Measurements from ENCODE around the gene SNRPB.

The SNRPB gene

DNA sequence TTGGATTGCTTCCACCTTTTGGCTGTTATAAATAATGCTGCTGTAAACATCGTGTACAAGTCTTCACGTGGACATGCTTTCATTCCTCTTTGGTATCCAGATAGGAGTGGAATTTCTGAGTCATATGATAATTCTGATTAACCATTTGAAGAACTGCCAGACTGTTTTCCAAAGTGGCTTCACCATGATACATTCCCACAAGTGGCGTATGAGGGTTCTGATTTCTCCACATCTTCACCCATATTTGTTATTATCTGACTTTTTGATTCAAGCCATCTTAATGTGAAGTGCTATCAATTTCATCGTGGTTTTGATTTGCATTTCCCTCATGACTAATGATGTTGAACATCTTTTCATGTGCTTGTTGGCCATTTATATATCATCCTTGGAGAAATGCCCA, 2.9 kb upstream of the SNRPB start:
- DNase-seq = no peak

DNA sequence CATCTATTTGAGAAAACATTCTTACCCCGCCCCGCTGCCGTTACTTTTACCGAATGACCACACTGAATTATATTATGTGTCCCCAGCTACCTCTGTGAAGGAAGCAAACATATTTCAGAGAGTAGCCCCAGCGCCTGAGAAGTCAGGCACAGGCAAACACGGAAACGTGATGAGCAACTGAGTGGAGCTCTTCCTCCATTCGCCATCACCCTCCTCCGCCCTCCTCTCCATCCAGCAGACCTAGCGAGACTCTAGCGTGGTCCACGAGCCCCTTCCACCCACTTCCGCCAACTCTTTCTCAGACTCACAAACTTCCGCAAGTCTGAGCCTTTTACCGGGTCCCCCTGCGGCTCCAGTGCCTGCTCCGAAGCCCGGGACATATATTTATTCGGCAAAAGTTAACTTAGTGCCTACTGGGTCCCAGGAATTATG, 582 bp downstream of the SNRPB start:
- DNase-seq = peak; percentile 41

DNA sequence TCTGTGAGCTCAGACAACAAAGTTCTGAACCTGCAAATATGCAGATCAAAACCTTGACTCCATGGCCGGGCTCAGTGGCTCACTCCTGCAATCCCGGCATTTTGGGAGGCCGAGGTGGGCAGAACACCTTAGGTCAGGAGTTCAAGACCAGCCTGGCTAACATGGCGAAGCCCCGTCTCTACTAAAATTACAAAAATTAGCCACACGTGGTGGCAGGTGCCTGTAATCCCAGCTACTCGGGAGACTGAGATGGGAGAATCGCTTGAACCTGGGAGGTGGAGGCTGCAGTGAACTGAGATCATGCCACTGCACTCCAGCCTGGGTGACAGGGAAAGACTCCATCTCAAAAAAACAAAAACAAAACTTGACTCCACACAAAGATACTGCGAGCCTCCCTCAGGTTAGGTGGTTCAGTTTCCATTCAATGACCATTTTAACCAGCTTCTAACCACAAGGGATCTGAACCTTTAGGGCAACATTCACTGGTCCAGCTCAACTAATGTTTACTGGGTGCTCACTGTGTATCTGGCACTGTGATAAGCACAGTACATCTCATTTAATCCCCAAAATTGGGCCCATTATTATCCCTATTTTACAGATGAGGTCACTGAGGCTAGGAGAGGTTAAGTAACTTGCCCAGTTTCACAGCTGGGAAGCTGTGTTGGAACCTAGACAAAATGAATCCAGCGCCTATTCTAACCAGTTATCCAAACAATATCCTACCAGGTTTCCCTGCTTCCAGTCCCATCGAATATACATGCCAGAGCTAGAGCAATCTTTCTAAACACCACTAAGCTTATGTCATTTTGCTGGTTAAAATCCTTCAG, 1.8 kb downstream of the SNRPB start:
- DNase-seq = no peak

GRCh38 chr20:2467412-2467811, 3.2 kb downstream of the SNRPB start:
- no peak for DNase-seq

DNA sequence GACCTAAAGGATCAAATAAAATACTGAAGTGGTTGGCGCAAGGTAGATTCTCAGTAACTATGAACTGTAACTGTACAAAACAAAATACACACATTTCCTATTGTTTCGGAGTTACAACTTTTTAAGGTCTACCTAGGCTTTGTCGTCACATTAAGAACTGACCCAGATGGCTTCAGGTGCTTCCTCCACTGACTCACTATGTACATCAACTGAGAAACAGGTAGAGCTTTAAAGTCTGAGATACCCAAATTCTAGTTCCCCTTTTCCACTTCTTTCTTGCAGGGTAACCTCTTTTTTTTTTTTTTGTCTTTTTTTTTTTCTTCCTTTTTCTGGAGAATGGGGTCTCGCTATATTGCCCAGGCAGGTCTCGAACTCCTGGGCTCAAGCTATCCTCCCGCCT, 5.5 kb downstream of the SNRPB start:
- DNase-seq = no peak

DNA sequence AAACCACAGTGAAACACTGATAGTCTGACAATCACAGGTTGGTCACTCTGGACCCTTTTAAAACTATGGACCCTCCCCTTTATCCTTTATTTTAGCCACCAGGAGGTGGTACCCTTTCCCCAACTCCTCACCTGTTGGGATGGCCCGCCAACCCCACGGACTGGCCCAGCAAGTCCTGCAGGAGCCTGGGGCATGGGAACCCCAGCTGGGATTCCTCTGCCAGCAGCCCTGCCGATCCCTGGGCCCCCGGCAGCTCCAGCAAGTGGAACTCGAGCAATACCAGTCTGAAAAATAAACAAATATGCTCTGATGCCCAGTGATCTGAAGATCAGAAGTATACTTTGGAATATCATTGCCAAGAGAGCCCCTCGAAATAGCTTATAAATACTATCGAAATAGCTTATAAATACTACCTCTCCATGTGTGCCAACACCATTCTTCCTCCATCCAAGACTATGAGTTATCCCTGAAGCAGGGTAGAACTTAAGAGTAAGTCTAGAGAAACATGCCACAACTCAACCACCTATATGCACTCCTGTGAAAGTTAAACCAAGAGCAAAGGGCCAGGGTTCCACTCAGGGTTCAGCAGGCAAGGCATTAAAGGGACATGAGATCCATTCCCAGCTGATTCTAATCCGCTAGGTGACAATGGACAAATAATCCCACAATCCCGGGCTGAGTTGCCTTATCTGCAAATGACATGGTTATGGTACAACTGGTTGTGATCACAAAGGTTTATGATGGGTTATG, 6.8 kb downstream of the SNRPB start:
- DNase-seq = no peak

DNA sequence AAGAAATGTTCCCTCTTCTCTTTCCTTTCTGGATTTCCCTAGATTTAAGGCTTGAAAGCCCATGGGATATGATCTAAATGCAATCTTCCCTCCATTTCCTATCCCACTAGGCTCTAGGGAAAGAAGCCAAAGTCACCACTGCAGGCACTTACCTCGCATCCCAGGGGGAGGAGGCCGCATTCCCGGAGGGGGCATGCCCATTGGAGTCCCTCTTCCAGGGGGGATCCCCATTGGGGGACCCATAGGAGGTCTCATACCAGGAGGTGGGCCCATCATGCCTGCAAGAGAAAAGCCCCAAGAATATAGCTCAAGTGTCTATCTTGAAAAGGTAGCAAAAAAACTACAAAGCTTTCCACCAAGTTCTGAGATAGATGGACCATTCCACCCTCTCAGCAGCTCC, 8.1 kb downstream of the SNRPB start:
- no peak for DNase-seq

GRCh38 chr20:2460752-2461424, 9.7 kb downstream of the SNRPB start:
- no peak for DNase-seq

GRCh38 chr20:2459981-2460751, 10.4 kb downstream of the SNRPB start:
- DNase-seq = no peak

DNA sequence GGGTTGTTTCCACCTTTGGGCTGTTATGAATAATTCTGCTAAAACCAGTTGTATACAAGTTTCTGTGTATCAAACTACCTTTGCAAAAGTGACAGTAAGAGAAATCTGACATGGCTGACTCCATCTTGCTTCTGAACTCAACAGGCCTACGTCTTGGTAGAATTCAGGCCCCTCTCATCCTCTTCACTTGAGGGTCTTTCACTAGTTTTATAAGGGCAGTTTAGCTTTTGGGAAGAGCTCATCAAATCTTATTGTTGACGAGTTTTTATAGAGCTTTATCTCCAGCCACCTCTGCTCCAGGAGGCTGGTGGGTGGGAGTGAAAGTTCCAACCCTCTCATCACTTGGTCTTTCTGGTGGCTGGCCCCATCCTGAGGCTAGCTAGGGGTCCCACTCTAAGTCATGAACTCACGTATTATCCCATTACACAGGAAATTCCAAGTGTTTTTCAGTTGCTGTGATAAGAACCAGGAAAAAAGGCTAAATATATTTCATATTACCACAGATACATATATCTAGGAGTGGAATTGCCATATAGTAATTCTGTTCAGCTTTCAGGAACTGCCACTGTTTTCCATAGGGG, 11.6 kb downstream of the SNRPB start:
- no peak for DNase-seq

DNA sequence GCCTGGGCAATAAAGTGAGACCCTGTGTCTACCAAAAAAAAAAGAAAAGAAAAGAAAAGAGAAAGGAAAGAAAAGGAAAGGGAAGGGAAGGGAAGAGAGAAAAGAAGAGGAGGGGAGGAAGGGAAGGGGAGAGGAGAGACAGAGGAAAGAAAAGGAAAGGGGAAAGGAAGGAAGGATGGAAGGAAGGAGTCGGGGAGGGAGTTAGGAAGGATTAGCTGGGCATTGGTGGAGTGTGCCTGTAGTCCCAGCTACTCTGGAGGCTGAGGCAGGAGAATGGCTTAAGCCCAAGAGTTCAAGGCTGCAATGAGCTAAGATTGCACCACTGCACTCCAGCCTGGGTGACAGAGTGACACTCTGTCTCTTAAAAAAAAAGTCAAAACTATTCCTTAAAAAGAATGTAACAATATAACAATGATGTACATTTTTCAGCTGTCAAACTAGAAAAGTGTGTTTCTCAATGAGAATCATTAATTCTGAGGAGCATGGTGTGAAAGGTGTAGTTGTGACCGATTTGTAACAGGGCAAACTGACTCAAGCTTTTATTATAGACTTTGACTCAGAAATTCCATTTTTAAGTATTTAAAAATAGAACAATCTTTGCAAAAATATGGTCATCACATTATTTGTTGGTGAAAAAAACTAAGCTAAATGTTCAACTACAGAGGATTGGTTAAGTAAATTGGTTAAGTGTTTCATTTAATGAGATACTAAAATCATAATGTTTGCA, 14.7 kb downstream of the SNRPB start:
- DNase-seq = no peak

DNA sequence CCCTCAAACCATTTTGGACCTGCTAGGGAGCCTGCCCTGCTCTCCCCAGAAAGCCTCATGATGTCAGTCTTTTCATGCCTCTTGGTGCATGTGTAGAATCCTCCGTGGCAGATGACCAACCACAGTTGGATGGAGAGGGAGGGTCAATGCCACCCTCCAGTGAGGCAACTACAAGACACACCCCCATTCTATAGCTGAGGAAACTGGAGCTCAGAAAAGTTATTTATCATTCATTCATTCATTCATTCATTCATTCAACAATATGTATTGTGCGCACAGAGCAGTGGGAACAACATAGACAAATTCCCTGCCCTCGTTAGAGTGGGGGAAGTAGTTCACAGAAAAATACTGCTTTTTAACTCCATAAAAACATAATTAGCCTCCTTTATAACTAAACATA, 16.8 kb downstream of the SNRPB start:
- DNase-seq = no peak

DNA sequence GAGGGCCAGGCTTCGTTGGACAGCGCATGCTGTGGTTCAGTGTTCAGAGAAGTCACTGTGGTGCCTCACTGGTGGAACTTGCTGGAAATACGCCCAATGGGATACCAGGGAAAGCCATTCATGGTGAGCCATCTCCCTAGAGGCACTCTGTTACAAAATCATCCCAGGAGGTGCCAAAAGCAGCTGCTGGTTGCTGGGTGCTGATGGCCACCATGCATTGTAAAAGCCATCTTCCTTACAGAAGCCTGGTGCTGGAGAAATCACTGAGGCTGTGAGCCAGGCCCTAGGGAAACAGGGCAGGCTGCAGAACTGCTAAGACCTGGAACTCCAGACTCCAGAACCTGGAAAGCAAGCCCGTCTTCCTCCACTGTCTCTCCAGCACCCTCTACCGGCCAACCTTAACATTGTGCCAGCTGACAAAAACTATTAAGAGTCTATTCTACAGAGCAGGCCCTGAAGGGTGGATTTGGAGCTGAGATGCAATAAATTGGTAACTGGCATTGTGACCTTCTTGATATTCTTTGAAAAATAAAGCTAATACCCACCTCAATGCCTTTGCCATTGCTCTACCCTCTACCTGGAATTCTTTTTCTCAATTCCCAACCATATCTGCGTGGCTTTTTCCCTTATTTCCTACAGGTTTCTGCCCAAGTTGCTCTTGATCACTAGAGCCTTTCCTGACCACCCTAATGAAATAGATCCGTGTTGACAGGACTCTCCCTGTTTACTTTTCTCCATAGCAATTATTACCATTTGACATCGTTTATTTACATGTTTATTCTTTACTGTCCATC, 18.5 kb downstream of the SNRPB start:
- DNase-seq = peak; percentile 29

DNA sequence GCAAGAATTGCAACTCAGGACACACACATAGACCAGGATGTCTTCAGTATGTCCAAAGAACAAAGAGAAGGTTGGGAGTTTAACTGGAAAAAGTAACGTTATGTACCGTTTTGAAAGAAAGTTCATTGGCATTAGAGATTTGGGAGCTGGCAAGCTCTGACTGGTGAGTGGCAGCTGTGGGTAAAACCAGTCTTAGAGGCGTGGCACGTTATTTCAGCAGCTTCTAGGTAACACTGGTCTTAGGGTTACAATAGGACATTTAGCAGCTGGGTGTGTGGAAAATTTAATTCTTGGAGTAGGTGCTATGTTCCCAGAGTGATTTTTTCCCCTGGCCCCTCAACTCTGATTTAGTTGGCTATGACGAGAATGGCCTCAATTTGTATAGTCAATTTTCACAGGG, 19.2 kb downstream of the SNRPB start:
- DNase-seq = no peak

DNA sequence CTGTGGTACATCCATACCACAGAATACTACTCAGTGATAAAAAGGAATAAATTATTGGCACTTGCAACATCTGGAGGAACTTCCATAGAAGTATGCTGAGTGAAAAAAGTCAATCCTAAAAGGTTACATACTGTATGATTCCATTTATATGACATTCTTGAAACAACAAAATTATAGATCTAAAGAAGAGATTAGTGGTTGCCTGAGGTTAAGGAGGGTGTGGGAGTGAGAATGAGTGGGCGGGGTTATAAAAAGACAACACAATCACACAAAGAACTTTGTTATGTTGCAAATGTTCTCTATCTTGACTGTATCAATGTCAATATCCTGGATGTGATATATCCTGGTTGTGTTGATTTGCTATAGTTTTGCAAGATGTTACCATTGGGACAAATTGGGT, 21.2 kb downstream of the SNRPB start:
- DNase-seq = no peak

- no peak for DNase-seq
These were observed 23.7 kb downstream of the SNRPB start for GRCh38 chr20:2446845-2447244.

DNA sequence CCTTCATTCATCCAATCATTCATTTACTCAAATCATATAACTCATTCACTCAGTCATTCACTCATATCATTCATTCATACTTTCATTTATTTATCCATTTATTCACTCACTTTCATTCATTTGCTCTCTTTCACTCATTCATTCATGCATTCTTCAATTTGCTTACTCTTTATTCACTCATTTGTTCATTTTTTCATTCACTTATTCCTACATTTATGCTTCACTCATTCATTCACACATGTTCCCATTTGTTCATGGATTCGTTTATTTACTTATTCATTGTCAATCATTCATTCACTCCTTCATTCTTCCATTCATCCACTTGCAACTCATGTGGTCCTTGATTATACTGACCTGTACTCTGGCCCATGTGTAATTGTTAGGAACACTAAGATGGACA, 39.4 kb downstream of the SNRPB start:
- no peak for DNase-seq

- no peak for DNase-seq
These were observed 40.1 kb downstream of the SNRPB start for GRCh38 chr20:2430538-2430937.

GRCh38 chr20:2429051-2429450, 41.5 kb downstream of the SNRPB start:
- no peak for DNase-seq

GRCh38 chr20:2421247-2421646, 49.3 kb downstream of the SNRPB start:
- DNase-seq = no peak

DNA sequence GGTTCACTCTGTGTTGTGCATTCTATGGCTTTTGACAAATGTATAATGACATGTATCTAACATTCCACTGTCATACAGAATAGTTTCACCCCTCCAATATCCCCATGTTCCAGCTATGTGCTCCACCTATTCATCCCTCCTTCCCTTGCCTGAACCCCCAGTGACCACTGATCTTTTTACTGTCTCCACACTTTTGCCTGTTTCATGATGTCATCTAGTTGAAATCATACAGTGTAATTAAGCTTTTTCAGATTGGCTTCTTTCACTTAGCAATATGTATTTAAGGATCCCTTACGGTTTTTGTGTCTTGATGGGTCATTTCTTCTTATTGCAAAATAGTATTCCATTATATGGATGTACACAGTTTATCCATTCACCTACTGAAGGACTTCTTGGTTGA, 50.1 kb downstream of the SNRPB start:
- DNase-seq = no peak

Measured in activated CD4-positive, alpha-beta T cell treated with anti-CD3 and anti-CD28 coated beads for 1 hour (primary cell).